IPS DF 6.9 (cell line): ENCODE results near the gene TRIM43.
"Not testable (repeated sequence)": the region's sequence is repeated elsewhere in the genome, so short reads cannot be mapped to it uniquely, and the experiment has no call there.

Source experiments
- DNase-seq: peaks from one replicate; pipeline ENCODE4 v3.0.0-alpha.2; 2013; ENCODE audit warnings: low read depth, low spot score
- H3K27ac ChIP-seq: one replicate; pipeline ENCODE4 v1.5.1; 2013; ENCODE audit warnings: low read length, control low read depth
- H3K27me3 ChIP-seq: 2 replicates; pipeline ENCODE4 v1.6.1; 2013; ENCODE audit warnings: mild to moderate bottlenecking, low read length; ENCODE audit not compliant: control insufficient read depth, insufficient read depth
- H3K36me3 ChIP-seq: 2 replicates; pipeline ENCODE4 v1.6.1; 2013; ENCODE audit warnings: low read length; ENCODE audit not compliant: control insufficient read depth, insufficient read depth
- H3K4me1 ChIP-seq: 2 replicates; pipeline ENCODE4 v1.6.1; 2013; ENCODE audit warnings: low read length; ENCODE audit not compliant: control insufficient read depth, insufficient read depth
- H3K4me3 ChIP-seq: 2 replicates; pipeline ENCODE4 v1.5.1; 2013; ENCODE audit warnings: mild to moderate bottlenecking, low read length
- H3K9me3 ChIP-seq: 2 replicates; pipeline ENCODE4 v1.6.1; 2013; ENCODE audit warnings: low read length, inconsistent platforms; ENCODE audit not compliant: control insufficient read depth, insufficient read depth
- WGBS: extraction: QIAGEN DNeasy Blood & Tissue Kit; methylation state at CpG from one replicate; pipeline ENCODE4 v1.1.7; 2013; ENCODE audit warnings: mixed read lengths, missing lambda C conversion rate; ENCODE audit not compliant: insufficient read length, insufficient coverage; 5-methylcytosine and 5-hydroxymethylcytosine counted together

The TRIM43 gene

GRCh38 chr2:95591701-95592100 lies at the start of gene TRIM43:
Gene TRIM43 (plus strand): TSS chr2:95592001. CDS start chr2:95594024, 2,023 bp downstream.
- not testable (repeated sequence) for H3K27me3 ChIP-seq, H3K4me3 ChIP-seq, H3K36me3 ChIP-seq, DNase-seq, H3K4me1 ChIP-seq, H3K9me3 ChIP-seq, H3K27ac ChIP-seq
- WGBS: no CpG with 5 or more reads among the region's 4 CpGs

DNA sequence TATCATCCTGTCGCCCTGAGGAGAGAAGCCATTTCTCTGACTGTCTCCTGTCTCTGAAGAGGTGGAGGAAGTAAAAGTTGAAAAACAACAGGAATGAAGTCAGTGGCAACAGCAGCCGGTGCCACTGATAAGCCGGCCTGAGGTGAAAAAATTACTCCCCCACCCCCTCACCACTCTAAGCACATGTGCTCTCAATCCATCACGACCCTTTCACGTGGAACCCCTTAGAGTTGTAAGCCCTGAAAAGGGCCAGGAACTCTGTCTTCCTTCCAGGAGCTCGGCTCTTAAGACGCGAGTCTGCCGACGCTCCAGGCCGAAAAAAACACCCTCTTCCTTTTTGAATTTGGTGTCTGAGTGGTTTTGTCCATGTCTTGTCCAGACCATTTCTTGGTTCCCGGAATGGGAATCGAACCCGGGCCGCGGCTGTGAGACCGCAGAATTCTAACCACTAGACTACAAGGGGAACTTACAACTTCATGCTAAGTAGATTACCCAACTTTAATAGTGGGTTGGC lies 40.7 kb upstream of the TRIM43 start:
- Histone ChIP-seq H3K27ac (no peak overlapping the region), H3K4me1 (no peaks in the 10 kb centered on the region), H3K4me3 (no peak overlapping the region), H3K9me3 (peaks cover 3% of the 10 kb centered on the region), H3K27me3 (no peaks in the 10 kb centered on the region), H3K36me3 (no peaks in the 10 kb centered on the region)
- no peak for DNase-seq
- WGBS: no CpG with 5 or more reads among the region's 17 CpGs

- no CpG with 5 or more reads among the region's 2 CpGs for WGBS
- H3K27ac ChIP-seq: no peak overlapping the region
Measured at GRCh38 chr2:95552911-95553310, 38.9 kb upstream of the TRIM43 start.

DNA sequence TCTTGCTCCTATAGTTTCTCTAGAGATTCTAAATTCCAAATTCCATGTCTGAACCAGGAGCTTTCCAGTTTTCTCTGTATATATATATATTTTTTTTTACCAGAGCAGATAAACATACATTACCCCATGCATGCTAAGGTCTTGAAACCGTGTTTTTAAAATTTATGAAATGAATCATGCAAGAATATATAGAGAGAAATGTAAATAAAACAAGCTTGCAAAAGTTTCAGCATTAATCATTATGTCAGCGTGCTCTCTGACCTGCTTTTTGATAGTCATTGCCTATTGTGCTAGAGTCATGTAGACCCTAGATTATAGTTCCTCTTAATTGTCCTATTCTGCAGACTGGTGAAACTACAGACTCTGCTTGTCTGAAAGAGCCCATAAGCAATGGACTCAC lies 22.6 kb upstream of the TRIM43 start:
- no peak for DNase-seq
- H3K36me3 ChIP-seq: no peaks in the 10 kb centered on the region
- no peak overlapping the region for H3K27ac ChIP-seq
- no peaks in the 10 kb centered on the region for H3K4me1 ChIP-seq
- no peak overlapping the region for H3K4me3 ChIP-seq
- H3K27me3 ChIP-seq: no peaks in the 10 kb centered on the region
- no CpG with 5 or more reads among the region's 2 CpGs for WGBS
- H3K9me3 ChIP-seq: peaks cover 2% of the 10 kb centered on the region; the same call in 1 of the 2 replicates

More at GRCh38 chr2:95552911-95553310, 38.9 kb upstream of the TRIM43 start:
- Histone ChIP-seq H3K4me3 (no peak overlapping the region), H3K9me3 (peaks cover 3% of the 10 kb centered on the region), H3K36me3 (no peaks in the 10 kb centered on the region), H3K4me1 (no peaks in the 10 kb centered on the region), H3K27me3 (no peaks in the 10 kb centered on the region)
- DNase-seq: no peak

DNA sequence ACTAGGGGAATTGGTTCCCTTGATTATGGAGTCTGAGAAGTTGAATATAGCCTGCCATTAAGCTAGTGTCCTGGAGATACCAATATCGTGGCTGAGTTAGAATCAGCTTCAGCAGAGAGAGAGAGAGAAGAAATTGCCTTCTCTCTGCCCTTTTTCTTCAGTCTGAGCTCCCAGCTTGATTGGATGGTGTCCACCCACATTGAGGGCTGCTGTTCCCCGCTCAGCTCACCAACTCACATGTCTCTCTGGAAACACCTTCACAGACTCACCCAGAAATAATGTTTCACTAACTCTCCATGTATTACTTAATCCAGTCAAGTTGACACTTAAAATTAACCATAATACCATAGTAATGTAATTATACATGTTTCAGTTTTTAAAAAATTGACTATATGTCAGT lies 17.9 kb upstream of the TRIM43 start:
- WGBS: no CpG with 5 or more reads among the region's 2 CpGs
- Histone ChIP-seq H3K36me3 (no peaks in the 10 kb centered on the region), H3K27ac (no peak overlapping the region), H3K4me3 (no peak overlapping the region), H3K27me3 (no peaks in the 10 kb centered on the region), H3K4me1 (no peaks in the 10 kb centered on the region), H3K9me3 (peaks cover 1% of the 10 kb centered on the region; the same call in 1 of the 2 replicates)
- DNase-seq: no peak

DNA sequence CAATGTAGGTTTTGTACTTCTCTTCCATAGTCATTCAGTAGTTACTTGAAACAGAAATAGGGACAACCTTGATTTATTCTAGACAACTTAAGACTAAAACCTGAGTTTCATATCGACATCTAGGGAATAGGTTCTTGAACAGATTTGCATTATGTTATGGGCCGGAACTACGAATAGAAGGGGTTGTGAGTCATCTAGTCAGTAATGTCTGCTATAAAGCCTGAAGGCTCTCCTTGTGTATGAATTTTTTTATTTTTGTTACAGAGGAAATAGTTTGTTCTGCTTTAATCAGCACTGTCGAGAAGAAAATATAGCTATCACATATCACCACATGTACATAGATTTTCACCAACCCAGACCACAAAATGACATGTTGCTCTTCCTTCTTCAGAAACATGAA lies 17.3 kb upstream of the TRIM43 start:
- no CpG with 5 or more reads among the region's 4 CpGs for WGBS
- H3K4me3 ChIP-seq: no peak overlapping the region
- no peaks in the 10 kb centered on the region for H3K4me1 ChIP-seq
- peaks cover 1% of the 10 kb centered on the region; the same call in 1 of the 2 replicates for H3K9me3 ChIP-seq
- DNase-seq: no peak
- H3K36me3 ChIP-seq: no peaks in the 10 kb centered on the region
- H3K27ac ChIP-seq: no peak overlapping the region
- no peaks in the 10 kb centered on the region for H3K27me3 ChIP-seq

DNA sequence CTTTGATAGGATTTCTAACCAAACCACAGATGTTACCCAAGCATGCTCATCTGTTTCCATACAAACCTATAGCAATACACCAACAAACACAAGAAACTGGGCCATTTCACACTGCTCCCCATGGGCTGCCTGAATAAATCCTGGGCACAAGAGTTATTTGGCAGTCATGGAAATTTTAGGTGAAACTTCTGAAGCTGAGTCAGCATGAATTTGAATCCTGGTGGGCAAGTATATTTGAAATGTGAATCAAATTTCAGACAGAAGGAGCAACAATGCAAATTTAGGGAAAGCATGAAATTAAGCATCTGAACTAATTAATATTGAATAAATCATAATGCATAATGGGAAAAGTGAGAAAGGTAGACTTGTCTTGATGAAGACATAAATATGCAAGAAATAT lies 15.9 kb upstream of the TRIM43 start:
- Histone ChIP-seq H3K4me3 (no peak overlapping the region), H3K27ac (no peak overlapping the region), H3K4me1 (no peaks in the 10 kb centered on the region), H3K9me3 (peaks cover 1% of the 10 kb centered on the region; the same call in 1 of the 2 replicates), H3K36me3 (no peaks in the 10 kb centered on the region), H3K27me3 (no peaks in the 10 kb centered on the region)
- no peak for DNase-seq

- H3K4me3 ChIP-seq: no peak overlapping the region
- H3K27me3 ChIP-seq: no peaks in the 10 kb centered on the region
- H3K4me1 ChIP-seq: no peaks in the 10 kb centered on the region
- peaks cover 1% of the 10 kb centered on the region; the same call in 1 of the 2 replicates for H3K9me3 ChIP-seq
- no peak for DNase-seq
- H3K27ac ChIP-seq: no peak overlapping the region
- no CpG with 5 or more reads among the region's 1 CpG for WGBS
- H3K36me3 ChIP-seq: no peaks in the 10 kb centered on the region
Measured at GRCh38 chr2:95578539-95578938, 13.3 kb upstream of the TRIM43 start.

- no CpG with 5 or more reads among the region's 4 CpGs for WGBS
- H3K36me3 ChIP-seq, H3K4me3 ChIP-seq, H3K27ac ChIP-seq, H3K4me1 ChIP-seq, H3K9me3 ChIP-seq, DNase-seq, H3K27me3 ChIP-seq: not testable (repeated sequence)
Measured at GRCh38 chr2:95583545-95583944, 8.3 kb upstream of the TRIM43 start.

DNA sequence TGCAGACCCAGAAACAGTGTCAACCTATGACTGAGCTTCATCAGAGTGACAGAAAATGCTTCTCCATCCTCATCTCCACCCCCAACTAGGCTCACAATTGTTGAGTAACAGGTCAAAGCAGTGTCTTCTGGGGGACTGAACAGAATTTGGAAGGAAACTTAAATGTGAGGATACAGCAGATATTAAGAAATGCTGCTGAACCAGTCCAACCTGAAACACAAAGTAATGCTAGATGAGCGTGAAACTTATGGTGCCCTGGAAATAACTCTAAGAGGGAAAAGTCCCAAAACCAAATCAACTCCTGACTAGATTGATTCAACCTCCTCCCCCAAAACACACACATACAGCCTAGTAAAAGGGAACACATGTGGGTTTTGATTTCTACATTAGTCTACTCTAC lies 7.5 kb upstream of the TRIM43 start:
- not testable (repeated sequence) for H3K27ac ChIP-seq, DNase-seq, H3K27me3 ChIP-seq, H3K36me3 ChIP-seq, H3K4me3 ChIP-seq, H3K4me1 ChIP-seq, H3K9me3 ChIP-seq
- WGBS: no CpG with 5 or more reads among the region's 1 CpG

DNA sequence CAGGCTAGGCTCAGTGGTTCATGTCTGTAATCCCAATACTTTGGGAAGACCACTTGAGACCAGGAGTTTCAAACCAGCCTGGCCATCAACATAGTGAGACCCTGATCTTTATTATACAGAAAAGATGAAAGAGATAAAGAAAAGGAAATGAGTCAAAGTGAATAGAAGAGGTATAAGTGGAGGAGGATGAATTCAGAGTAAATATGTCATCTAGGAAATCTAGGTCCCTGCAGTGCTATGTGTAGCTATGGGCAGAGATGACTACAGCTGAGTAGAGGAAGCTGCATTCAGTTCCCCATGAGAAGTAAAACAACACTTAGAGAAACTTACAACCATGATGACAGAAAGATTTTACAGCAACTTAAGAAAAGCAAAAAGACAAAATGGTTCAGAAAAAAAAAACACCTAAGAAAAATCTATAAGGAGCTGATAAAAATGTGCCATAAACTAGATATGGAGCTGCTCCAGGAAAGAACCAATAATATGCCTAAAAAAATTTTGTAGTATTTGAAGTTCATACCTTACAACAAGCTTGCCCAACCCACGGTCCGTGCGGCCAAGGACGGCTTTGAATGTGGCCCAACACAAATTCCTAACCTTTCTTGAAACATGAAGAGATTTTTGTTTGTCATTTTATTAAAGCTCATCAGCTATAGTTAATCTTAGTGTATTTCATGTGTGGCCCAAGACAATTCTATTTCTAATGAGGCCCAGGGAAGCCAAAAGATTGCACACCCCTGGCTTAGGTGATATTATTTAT lies 1.8 kb upstream of the TRIM43 start:
- not testable (repeated sequence) for H3K4me1 ChIP-seq, H3K4me3 ChIP-seq, H3K27ac ChIP-seq, DNase-seq, H3K27me3 ChIP-seq, H3K36me3 ChIP-seq, H3K9me3 ChIP-seq
- WGBS: no CpG with 5 or more reads among the region's 4 CpGs
